Measurements from ENCODE around the gene FEM1B.

FEM1B gene

DNA sequence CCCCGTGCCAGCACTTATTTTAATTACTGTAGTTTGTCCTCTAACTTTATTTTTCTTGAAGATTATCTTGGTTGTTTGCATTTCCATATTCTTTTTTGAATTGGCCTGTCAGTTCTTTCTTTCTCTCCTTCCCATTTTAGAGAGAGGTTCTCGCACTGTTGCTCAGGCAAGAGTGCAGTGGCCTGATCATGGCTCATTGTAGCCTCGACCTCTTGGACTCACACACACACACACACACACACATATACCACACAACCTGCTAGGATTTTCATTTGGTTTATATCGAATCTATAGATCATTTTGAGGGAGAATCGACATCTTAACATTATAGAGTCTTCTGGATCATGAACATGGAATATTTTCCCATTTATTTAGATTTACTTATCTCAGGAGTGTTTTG, 8.7 kb downstream of the FEM1B start:
- no peak for DNase-seq

- DNase-seq = no peak
These were observed 11.5 kb downstream of the FEM1B start for GRCh38 chr15:68289057-68289456.

DNA sequence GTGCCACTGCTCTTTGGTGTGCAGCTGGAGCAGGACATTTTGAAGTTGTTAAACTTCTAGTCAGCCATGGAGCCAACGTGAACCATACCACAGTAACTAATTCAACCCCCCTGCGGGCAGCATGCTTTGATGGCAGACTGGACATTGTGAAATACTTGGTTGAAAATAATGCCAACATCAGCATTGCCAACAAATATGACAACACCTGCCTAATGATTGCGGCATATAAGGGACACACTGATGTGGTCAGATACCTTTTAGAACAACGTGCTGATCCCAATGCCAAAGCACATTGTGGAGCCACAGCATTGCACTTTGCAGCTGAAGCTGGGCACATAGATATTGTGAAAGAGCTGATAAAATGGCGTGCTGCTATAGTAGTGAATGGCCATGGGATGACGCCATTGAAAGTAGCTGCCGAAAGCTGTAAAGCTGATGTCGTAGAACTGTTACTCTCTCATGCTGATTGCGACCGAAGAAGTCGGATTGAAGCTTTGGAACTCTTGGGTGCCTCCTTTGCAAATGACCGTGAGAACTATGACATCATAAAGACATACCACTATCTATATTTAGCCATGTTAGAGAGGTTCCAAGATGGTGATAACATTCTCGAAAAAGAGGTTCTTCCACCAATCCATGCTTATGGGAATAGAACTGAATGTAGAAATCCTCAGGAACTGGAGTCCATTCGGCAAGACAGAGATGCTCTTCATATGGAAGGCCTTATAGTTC, 12.2 kb downstream of the FEM1B start:
- DNase-seq = no peak

- no peak for DNase-seq
These were observed 13.2 kb downstream of the FEM1B start for GRCh38 chr15:68290715-68291114.

- no peak for DNase-seq
These were observed 14.7 kb downstream of the FEM1B start for GRCh38 chr15:68292157-68292781.

DNA sequence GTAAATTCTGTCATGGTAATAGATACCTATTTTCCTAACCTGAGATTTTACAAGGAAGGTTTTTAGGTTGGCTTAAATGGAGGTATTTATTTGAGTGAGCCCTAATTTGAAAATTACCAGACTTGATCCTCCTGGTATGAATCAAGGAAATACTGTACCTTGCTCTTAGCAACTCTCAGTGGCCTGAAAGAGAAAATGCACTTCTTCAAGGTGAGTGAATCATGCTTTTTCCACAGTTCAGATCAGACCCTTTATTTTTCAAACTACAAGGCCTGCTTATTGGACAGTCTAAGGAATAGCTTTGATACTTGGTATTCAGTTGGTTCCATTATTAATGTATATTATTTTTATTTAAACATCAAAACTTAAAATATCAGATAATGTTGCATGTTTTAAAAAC, 15.4 kb downstream of the FEM1B start:
- DNase-seq = no peak

DNA sequence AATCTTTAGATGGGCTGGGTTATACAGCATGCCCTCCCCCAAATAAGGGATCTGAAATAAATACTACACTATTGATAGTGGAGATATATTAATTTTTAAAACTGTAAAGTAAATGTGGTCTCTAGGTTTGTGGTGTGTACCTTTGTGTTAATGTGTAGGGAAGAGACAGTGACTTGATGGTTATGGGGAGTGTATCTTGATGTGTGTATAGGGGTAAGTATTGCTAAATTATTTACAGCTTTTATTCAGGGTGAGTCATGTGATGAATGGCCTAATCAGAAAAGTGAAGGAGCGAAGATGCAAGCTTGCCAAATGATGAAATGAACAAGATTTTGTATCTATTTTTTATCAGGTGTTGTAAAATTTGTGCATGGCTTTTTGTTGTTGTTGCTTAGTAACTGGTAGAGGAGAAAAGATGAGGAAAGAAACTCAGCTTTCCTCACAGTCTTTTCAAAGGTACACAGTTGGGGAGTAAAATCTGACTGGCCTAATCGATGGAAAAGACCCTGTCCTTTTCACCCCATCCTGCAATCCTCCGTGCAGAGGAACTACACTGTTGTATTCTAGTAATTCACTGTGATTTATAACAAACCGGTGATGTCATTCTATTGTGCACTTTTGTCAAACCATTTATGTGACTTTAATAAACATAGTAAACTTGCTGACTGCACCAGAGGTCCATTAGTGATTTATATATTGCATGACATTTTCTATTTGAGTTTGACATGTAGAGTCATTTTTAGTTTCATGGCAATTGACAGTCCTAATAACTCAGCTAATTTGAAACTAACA, 17.7 kb downstream of the FEM1B start:
- no peak for DNase-seq

- DNase-seq = no peak
These were observed 20.8 kb downstream of the FEM1B start for GRCh38 chr15:68298336-68298735.

GRCh38 chr15:68298882-68299381, 21.4 kb downstream of the FEM1B start:
- DNase-seq = peak; percentile 9

GRCh38 chr15:68299436-68299835, 21.9 kb downstream of the FEM1B start:
- DNase-seq = no peak

DNA sequence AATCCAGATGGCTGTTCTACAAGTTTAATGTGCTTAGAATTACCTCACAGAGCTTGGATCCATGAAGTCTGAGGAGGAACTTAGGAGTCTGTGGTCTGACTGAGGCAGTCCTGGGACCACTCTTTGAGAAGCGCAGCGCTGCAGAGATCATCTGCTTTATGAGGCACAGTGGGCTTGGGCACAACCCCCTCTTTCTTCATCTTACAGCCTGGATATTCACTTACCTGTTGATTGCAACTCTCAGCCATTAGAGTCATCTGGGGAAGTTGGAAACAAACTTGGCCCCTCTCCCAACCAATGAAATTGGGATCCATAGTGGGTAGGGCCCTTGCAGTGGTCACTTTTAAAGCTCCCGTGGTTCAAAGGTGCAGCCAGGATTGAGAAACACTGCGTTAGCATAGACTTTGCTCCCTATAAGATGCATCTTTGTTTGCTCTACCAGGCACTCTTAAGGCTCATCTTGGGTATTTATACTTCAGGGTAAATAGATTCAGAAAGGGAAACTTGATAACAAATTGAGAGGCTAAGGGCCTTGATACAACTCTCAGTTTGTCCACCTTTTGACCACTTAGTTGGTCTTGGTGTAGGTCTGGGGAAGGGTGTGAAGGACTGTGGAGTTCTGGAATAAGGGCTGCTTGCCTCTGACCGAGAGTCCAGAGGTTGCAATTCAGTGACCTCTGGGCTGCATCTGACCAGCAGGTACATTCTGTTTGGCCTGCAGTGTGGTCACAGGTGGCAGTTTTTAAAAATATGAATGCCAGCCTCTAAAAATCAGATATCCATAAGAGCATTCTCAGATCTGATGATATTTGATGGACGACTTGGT, 22.8 kb downstream of the FEM1B start:
- DNase-seq = no peak

GRCh38 chr15:68301301-68301700, 23.8 kb downstream of the FEM1B start:
- no peak for DNase-seq

- DNase-seq = no peak
These were observed 25.2 kb downstream of the FEM1B start for GRCh38 chr15:68302729-68303128.

- DNase-seq = no peak
These were observed 25.6 kb downstream of the FEM1B start for GRCh38 chr15:68303134-68303533.

DNA sequence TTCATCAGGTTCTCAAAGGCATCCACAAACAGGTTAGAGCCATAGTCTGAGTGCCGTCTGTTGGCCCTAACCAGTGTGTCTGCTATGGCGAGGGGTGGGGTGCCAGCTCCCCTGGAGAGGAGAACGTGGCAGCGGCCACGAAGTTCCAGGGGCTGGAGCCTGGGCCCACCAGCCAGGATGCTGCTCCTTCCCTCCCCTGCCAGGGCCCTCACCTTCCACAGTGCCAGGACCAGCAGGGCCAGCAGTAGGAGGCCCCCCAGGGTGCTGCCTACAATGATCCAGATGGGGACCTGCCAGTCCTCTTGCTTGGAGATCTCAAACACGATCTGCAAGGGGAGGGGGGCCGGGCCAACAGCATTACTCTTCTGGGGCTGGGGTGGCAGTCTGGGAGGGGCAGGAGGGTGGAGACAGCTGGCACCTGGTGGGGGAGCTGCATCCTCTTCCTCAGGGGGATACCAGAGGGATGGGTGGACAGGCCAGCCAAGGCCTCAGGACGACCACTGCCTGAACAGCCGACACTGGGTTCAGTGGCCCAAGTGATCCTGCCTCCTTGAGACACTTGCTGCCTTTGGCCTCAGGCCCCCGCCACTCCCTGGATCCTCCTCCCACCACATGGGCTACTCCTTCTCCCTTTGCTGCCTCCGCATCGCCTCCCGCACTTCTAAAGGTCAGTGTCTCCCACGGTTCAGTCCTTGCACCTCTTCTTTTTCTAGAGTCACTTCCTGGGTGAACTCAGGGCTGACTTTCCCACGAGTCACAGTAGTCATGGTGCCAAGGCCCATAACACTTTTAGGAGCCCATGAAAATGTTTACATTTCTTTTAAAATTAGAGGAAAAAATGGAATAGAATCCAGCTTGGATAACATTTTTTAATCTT, 26.3 kb downstream of the FEM1B start:
- no peak for DNase-seq

DNA sequence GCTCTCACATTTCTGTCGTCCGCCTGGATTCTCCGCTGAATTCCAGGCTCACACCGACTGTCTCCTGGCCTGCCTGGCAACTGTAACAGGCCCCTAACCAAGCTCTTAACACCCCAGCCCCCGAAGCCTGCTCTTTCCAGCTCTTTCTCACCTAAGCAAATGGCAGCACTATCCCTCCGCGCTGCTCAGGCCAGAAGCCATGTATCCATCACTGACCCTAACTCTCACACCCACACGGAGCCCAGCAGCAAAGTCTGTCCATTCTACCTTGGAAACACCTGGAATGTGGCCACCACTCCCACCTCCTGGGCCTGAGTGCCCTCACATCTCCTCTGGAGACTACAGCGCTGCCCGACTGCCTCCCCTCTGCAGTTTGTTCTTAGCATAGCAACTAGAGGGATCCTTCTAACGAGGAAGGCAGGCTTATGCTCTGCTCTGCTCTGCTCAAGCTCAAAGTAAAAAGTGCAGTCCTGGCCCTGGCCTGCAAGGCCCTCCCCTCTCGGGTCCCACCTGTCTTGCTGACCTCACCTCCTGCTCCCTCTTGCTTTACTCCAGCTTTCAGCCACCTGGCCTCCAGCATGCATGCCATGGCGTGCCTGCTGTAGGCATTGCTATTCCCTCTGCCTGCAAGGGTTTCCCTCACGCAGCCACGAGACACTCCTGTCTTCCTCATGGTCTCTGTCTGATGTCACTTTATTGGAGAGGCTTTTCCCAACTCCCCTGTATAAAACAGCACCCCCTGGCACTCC, 27.2 kb downstream of the FEM1B start:
- peak; percentile 27 for DNase-seq

- DNase-seq = no peak
These were observed 27.9 kb downstream of the FEM1B start for GRCh38 chr15:68305420-68305871.

DNA sequence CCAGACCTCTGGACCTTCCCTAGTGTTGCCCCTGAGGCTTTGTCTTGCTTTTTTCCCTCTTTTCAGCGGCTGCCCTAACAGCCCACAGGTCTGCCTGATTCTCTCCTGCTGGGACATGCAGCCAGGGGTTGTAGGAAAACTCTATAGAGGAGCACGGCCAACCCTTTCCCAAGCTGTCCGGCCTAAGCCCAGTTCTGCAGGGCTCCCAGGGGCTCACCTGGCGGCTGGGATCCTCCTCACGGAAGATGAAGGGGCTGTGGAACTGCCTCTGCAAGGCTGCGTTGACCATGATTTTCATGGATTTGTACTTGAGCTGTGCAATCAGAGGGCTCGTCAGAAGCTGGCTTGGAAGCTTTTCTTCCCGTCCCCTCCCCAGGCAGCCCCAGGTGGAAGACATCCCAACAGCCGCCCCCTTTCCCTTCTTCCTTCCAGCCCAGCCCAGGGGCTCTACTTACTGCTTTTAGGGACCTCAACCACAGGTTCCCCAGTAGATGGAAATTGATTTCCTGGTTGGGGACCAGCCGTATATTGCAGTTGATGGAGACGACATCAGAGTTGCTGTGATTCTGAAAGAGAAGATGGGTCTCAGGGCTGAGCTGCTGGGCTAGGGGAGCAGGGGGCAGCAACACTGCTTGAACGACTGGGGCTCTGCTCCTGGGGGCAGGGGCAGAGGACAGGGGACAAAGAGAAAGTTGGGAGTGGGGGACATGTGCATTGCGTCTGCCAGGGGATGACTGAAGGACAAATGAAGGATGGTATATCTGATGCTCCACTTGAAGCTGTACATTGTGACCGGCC, 29.8 kb downstream of the FEM1B start:
- no peak for DNase-seq

DNA sequence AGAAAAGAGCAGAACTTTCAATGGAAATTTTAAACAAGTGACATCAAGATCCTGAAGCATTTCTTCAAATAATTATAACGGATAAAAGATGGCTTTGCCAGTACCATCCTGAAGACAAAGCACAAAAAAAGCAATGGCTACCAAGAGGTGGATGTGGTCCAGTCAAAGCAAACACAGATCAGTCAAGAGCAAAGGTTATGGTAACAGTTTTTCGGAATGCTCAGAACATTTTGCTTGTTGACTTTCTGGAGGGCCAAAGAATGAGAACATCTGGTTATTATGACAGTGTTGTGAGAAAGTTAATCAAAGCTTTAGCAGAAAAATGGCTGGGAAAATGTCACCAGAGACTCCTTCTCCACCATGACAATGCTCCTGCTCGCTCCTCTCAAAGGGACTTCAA, 31.5 kb downstream of the FEM1B start:
- DNase-seq = no peak

DNA sequence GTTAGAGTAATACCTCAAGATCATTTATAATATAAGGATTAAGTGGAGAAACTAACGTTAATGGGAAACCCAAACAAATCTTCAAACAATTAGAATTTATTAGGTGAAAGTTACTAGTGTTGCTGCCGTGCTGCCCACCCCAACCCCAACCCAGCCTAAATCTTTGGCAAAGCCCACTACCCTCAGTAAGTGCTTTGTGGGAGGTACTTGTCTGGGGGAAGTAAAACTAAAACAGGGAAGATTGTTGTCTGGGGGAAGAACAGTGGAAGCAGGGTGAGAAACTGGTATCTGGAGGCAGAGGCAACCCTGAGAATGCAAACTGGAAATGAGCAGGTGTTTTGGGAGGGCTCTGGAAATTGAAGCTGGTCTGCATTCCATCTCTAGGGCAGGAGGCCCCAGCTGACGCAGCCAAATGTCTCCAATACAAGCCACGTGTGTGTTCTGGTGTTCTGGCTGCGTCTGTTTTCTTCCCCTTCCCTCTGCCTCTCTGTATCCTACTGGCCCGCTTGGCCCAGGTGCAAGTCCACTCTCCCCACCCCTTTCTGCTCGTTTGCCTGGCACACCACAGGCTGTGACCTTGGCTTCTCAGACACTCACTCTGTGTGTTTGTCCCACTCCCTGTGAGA, 32.7 kb downstream of the FEM1B start:
- no peak for DNase-seq
